NK-92 treated with Interleukin-12 subunit alpha and Interleukin-12 subunit beta, amount 100 ng/mL, for 24 hours (cell line): Measurements from ENCODE around the gene UNC119.
"Not testable (repeated sequence)": the region's sequence is repeated elsewhere in the genome, so short reads cannot be mapped to it uniquely, and the experiment has no call there.

Experiments used
- DNase-seq: peaks from one replicate; lab custom pipeline; 2025; lab: John Stamatoyannopoulos, UW

The UNC119 gene

DNA sequence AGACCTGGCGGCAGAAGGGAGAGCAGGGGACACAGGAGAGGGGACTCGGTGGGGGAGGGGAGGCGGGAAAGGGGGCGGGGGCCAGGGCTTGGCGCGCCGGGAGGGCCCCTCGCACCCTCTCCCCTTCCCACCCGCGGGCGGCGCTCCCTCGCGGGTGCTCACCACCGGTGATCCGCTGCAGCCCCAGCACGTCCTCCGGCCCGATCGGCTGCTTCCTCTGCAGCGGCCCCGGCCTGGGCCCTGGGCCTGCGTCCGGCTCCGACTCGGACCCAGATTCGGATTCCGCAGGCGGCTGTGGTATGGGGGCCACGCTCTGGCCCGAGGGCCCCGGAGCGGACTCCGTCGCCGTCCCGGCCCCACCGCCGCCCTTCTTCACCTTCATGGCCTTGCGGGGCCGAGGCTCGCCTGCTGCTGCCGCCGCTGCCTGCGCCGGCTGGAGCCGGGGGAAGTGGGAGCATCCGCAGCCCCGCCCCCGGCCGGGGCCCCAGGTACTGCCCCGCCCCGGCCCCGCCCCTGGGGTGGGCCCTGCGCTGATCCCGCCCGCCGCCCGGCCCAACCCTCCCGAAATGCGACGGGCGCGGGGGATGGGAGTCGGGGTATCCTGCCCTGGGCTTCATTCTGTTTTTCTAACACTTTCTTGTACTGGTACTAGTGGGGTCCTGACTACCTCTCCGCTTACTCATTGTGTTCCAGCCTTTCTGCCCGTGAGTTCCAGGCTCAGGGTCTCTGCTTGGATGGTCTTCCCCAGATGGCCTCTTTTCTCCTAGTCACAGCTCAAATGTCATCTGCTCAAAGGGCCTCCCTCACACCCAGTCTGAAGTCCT is at the start of gene UNC119:
Gene UNC119, minus strand, starts transcription at position 449 of the 824 bp plus-strand sequence. Its CDS starts 67 bp downstream, at position 382.
- DNase-seq: no peak

DNA sequence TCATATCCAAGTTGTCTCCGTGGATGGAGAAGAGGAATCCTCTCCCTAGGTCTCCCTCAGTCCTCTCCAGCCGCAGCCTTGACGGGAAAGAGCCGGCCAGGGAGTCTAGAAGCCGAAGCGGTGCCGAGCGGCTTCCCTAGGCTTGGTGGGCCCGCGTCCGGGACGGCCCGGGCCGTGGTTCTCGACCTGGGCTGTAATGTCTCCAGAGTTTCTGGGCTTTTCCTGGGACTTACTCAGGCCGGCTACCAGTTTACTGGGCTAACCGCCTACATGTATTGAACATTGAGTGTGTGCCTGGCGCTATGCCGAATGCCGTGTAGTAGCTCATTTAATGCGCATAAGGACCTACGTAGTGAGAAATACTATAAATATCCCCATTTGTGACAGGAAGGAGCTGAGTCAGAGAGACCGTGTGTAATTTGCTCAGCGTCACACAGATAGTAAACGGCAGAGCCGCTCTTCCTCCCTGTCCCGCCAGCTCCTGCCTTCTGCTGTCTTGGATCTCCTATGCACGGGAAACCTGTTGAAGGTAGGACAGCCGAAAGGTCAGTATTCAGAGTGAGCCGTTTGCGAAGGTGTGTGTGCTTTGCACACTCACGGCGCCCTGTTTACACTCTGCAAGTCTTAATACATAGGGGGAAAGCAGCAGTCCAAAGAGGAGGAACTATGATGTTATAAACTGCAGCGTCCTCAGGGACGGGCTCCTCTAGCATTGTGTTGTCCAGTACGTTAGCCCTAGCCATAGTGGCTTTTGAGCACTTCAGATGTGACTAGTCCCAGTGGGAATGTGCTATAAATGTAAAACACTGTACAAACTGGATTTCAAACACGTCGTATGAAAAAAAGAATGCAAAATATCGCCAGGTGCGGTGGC is 47.1 kb upstream of the UNC119 start:
- DNase-seq: peak; percentile 22

DNA sequence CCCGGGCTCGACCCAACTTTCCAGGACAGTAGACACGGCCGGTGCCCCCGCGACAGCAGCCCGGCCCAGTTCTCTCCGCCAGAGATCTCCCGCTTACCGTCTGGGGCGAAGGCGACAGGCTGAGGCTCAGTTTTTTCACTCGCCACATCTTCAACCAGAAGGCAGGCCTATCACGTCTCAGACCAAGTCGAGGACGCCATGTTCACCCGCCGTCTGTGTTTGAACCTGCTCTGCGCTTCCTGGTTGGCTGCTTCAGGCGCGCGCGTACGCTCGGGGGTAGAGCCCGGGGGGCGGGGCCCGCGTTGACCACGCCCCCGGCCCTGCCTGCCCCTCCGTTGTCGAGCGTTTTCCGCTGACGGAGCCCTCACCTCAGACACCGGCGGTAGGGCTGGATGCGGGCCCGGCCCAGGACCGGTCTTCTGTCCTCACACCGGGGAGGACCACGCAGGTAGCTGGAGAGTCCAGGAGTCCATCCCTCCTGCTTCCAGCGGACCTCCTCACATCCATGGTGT is 46.4 kb upstream of the UNC119 start, which contains the start of gene SPAG5:
Gene SPAG5, minus strand, starts transcription at position 227 of the 512 bp plus-strand sequence. Its CDS starts 79 bp downstream, at position 148.
- peak; percentile 89 for DNase-seq

DNA sequence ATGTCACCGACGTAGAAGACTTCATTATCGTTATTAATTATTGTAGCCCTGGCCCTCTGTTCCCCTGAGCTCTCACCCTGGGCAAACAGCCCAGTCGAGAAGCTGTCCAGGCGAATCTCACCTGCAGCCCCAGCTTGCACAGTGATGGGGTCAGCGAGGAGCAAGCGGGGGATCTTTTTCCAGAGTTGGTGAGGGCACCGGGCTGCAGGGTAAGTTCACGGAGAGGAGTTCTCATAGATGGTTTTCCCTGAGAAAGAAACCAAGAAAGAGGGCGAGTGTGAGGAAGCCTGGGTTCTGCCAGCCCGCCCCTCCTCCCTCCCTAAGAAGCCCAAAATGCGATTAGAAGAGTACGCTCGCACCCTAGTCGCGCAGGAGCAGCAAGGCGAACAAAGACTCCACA is 46.0 kb upstream of the UNC119 start:
- no peak for DNase-seq

DNA sequence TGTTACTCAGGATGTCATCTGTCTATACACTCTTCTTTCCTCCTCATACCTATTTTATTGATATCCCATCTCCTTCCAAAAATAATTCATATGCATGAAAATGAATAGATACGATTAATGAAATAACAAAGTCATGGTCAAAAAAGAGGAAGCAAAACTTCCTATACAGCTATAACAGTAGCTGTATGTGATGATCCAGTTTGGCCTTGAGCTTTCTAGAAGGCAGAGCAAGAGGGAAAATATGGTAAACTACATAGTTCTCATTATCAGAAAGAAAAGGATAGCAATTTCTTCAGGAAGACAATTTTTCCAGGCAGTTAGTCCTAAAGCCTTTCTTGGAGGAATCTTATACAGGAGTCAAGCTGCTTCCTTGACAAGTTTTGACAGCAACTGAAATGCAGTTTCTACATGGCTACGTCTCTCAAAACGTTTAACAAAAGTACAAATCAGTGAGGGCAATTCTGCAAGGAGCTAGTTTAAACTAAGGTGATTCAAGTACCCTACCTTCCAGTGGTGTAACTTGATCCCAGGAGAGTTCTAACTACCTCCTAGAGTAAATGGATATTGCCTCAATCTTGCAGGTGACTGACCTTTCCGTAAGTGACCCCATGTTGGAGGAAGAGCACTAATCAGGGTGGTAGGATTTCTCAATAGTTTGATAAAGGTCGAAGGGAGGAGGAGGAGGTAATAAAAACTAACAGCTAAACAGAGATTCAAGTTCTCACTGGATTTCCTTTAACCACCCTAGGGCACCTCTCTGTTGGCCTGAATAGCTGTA is 45.4 kb upstream of the UNC119 start:
- no peak for DNase-seq

GRCh38 chr17:28592260-28592659 is 39.8 kb upstream of the UNC119 start:
- DNase-seq: no peak

- no peak for DNase-seq
Observed at GRCh38 chr17:28585851-28586250, 33.4 kb upstream of the UNC119 start.

DNA sequence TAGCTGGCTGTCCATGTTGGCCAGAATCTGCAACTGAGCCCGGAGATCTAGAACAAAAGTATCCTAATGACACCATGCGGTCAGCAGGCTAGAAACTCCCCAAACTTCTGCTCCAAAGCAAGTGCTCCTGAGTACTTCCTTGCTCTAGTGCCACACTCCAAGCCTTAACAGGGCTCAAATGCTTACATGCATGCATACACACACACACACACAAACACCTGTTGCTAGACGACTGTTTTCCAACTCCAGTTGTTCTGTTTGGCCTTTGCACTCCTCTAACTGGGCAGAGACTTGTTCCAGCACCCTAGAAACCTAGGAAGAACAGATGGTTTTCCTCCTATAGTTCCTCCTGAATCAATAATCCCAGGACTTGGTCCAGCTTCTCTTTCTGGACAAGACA is 32.0 kb upstream of the UNC119 start:
- no peak for DNase-seq

DNA sequence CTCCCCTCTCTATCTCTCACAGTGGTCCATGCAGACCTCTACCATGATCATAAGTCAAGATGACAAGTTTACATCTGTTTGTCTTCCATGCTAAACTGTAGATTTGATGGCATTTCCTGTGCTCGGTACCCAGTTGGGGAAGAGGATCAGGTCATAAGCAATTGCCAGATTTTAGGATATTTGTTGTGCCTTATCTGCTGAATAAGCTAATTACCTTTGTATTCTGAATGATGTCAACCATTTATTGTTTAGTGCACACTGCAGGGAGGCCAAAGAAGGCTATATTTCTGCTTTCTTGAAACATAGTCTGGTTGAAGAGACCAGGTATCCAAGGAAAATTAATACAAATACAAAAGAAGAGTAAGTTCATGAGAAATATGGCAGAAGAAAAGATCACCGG is 30.1 kb upstream of the UNC119 start:
- DNase-seq: no peak

- no peak for DNase-seq
Observed at GRCh38 chr17:28580959-28581358, 28.5 kb upstream of the UNC119 start.

DNA sequence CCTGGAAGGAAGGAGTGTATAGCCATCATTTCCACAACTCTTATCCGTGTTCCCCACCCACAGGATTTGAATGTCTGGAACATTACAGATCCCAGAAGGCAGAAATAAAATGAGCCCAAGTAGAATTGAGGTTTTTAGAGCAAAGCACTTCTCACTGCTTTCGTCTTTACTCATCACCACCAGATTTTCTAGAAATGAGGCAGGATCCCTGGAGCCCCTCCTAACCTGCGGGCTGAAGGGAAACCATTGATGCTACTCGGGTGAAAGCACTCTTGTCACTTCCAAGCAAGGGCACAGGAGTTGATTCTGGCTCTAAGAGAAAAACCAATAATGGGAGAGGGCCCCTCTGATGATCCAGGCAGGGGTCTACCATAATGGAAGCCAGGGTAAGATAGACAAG is 27.1 kb upstream of the UNC119 start:
- DNase-seq: no peak

DNA sequence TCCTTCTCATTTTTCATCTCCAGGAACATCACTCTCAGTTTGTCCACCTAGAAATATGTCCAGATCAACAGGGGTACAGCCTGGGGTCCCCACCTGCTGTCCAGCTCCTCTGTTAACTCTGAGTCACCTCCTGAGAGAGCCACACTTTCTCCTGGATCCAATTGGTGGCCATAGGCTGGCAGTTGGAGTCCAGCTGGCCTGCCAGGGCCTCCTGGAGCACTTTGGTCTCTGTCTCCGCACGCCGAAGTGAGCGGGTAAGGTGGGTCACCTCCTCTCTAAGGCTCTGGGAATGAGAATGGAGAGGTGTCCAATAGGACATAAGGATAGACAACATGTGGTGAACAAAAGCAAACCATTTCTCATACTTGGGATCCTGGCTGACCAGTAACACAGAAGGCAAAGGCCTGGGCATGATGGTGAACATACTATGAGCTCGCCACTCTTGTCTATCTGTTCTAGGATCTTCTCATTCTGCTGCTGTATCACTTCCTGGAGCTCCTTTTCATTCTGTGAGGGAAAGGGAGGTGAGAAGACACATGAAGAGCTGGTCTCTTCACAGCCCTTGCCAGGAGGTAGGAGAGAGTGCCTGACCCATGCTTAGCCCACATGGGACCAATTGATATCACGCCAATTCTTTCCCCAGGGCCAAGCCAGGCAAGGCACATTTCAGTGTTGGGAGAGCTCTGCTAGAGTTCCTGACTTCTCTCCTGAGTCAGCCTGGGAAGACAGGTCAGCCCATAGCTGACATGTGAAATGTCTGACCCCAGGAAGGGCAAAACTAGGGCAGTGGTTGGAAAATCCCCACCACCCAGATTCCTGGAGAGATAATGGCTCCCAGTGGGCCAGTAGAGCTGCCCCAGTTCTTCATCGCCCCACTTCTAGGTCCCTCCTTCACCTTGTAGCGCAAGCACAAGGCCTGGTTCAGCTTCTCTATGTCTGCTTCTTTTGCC is 26.1 kb upstream of the UNC119 start:
- no peak for DNase-seq

DNA sequence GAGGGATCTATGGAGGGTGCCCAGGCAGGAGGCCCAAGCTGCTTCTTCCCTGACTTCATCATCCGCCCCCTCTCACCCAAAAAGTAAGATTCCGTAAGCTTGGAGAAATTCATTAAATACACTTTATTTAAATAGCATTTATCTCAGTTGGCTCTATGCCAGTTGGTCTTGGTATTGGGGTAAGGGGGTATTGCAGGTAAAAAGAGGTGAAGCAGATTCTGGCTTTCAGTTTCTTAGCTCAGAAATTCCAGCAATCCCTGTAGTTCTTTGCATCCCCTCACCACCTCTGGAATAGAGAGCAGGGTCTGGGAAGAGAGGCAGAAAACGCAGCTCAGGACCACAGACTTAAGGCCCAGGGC is 25.0 kb upstream of the UNC119 start:
- no peak for DNase-seq

GRCh38 chr17:28576758-28577465 is 24.5 kb upstream of the UNC119 start, which contains the start of gene ALDOC:
TSS of gene ALDOC (minus strand) at chr17:28576895. CDS start at chr17:28575532, 1,363 bp downstream.
- DNase-seq: no peak

GRCh38 chr17:28576016-28576415 is 23.6 kb upstream of the UNC119 start:
- DNase-seq: not testable (repeated sequence)

- DNase-seq: no peak
Observed at GRCh38 chr17:28575126-28575795, 22.8 kb upstream of the UNC119 start.

- no peak for DNase-seq
Observed at GRCh38 chr17:28574526-28574925, 22.1 kb upstream of the UNC119 start.

GRCh38 chr17:28573966-28574480 is 21.6 kb upstream of the UNC119 start:
- DNase-seq: no peak

DNA sequence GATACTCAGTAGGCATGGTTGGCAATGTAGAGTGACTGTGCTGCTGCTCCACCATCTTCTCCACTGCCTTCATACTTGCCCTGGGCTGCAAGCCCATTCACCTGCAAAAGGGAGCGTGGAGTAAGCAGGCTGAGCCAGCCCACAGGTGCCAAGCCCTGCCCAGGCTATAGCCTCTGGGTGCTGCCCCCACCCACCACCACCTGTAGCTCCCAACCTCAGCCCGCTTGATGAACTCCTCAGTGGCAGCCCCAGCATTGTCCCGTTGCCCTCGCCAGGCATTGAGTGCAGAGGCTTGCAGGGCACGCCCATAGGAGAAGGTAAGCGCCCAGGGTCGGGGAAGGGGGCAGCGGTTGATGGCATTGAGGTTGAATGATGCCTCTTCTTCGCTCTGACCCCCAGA is 21.1 kb upstream of the UNC119 start:
- DNase-seq: no peak
